Measurements from ENCODE around the gene FSD2. TPM values are rescaled to one million over a fixed set of nuclear protein-coding genes. Genes with fewer than 3 reads are reported as not detected.

Gene FSD2
- total RNA-seq, 1 experiment from 2014 or later = not detected

GRCh38 chr15:82739086-82739485 lies 66.8 kb downstream of the FSD2 start:
- Histone ChIP-seq H3K4me2 (no peak overlapping the region; the same call in 1 of the 2 replicates), H3K27ac (peak overlapping the region; percentile 9; the same call in 1 of the 2 replicates), H3K36me3 (ENCODE audit: low read depth) (no peaks in the 10 kb centered on the region), H4K20me1 (ENCODE audit: insufficient read depth) (no peaks in the 10 kb centered on the region), H3K27me3 (ENCODE audit: insufficient read depth, low read depth) (no peaks in the 10 kb centered on the region), H3K79me2 (ENCODE audit: low read depth) (no peaks in the 10 kb centered on the region), H2AFZ (no peak overlapping the region), H3K9me2 (ENCODE audit: insufficient read depth) (no peaks in the 10 kb centered on the region), H3K9me3 (ENCODE audit: insufficient read depth, low read depth) (no peaks in the 10 kb centered on the region), H3F3A (ENCODE audit: insufficient read depth, low read depth) (no peaks in the 10 kb centered on the region; the same call in 1 of the 2 replicates), H3K4me1 (replicated peaks; ENCODE audit: insufficient read depth) (peaks cover 9% of the 10 kb centered on the region), H3K4me3 (no peak overlapping the region)
- TF ChIP-seq EZH2 (IDR thresholded peaks at IDR 0.05; ENCODE audit: low read depth) = no peak
- TF ChIP-seq CTCF (conservative IDR thresholded peaks at IDR 0.05) = no peak
- no peak for DNase-seq
- ChIA-PET POLR2A (ENCODE audit: unreplicated experiment) (interaction anchor here (1.0 kb wide), 1 partner anchor 11 kb away, joined by 8 read pairs; no protein-coding TSS in a partner anchor), CTCF (no interaction called here)
- BruUV-seq (replicated peaks) = no TSS peak
- intact Hi-C loops (cut with micrococcal nuclease; ENCODE audit: unreplicated experiment) = no loop called here

- no peak overlapping the region for H2AFZ ChIP-seq
- ChIA-PET CTCF (no interaction called here), POLR2A (ENCODE audit: unreplicated experiment) (no interaction called here)
- peak in 1 of 2 experiments; percentile 54 for DNase-seq
- TF ChIP-seq CTCF (conservative IDR thresholded peaks at IDR 0.05) = no peak
- no peak for TF ChIP-seq EZH2 (IDR thresholded peaks at IDR 0.05; ENCODE audit: low read depth)
- H3K9me2 ChIP-seq (ENCODE audit: insufficient read depth) = no peaks in the 10 kb centered on the region
- no peak overlapping the region for H3K4me2 ChIP-seq
- intact Hi-C loops (cut with micrococcal nuclease; ENCODE audit: unreplicated experiment) = no loop called here
- H3K79me2 ChIP-seq (ENCODE audit: low read depth) = no peaks in the 10 kb centered on the region
- no peaks in the 10 kb centered on the region for H4K20me1 ChIP-seq (ENCODE audit: insufficient read depth)
- H3K36me3 ChIP-seq (ENCODE audit: low read depth) = no peaks in the 10 kb centered on the region
- no peaks in the 10 kb centered on the region; the same call in 1 of the 2 replicates for H3F3A ChIP-seq (ENCODE audit: insufficient read depth, low read depth)
- BruUV-seq (replicated peaks) = no TSS peak
- H3K27ac ChIP-seq = no peak overlapping the region
- no peaks in the 10 kb centered on the region for H3K9me3 ChIP-seq (ENCODE audit: insufficient read depth, low read depth)
- peaks cover 9% of the 10 kb centered on the region for H3K4me1 ChIP-seq (replicated peaks; ENCODE audit: insufficient read depth)
- no peaks in the 10 kb centered on the region for H3K27me3 ChIP-seq (ENCODE audit: insufficient read depth, low read depth)
- no peak overlapping the region for H3K4me3 ChIP-seq
These were observed 67.9 kb downstream of the FSD2 start for GRCh38 chr15:82737975-82738374.

- no peaks in the 10 kb centered on the region for H3K79me2 ChIP-seq (ENCODE audit: low read depth)
- ChIA-PET CTCF (no interaction called here), POLR2A (ENCODE audit: unreplicated experiment) (interaction anchor here (0.6 kb wide), 1 partner anchor 574 kb away, joined by 13 read pairs; no protein-coding TSS in a partner anchor)
- BruUV-seq (replicated peaks) = no TSS peak
- H4K20me1 ChIP-seq (ENCODE audit: insufficient read depth) = no peaks in the 10 kb centered on the region
- intact Hi-C loops (cut with micrococcal nuclease; ENCODE audit: unreplicated experiment) = no loop called here
- no peak overlapping the region for H2AFZ ChIP-seq
- H3K9me2 ChIP-seq (ENCODE audit: insufficient read depth) = no peaks in the 10 kb centered on the region
- TF ChIP-seq CTCF (conservative IDR thresholded peaks at IDR 0.05) (no peak), EZH2 (IDR thresholded peaks at IDR 0.05; ENCODE audit: low read depth) (no peak)
- H3K9me3 ChIP-seq (ENCODE audit: insufficient read depth, low read depth) = no peaks in the 10 kb centered on the region
- no peak for DNase-seq
- H3K4me2 ChIP-seq = no peak overlapping the region
- no peaks in the 10 kb centered on the region for H3F3A ChIP-seq (ENCODE audit: insufficient read depth, low read depth)
- no peak overlapping the region for H3K27ac ChIP-seq
- no peaks in the 10 kb centered on the region for H3K36me3 ChIP-seq (ENCODE audit: low read depth)
- H3K4me3 ChIP-seq = no peak overlapping the region
- H3K27me3 ChIP-seq (ENCODE audit: insufficient read depth, low read depth) = no peaks in the 10 kb centered on the region
- no peaks in the 10 kb centered on the region for H3K4me1 ChIP-seq (replicated peaks; ENCODE audit: insufficient read depth)
These were observed 74.3 kb downstream of the FSD2 start for GRCh38 chr15:82731527-82731926.
